Measurements from ENCODE around the gene PLEKHH2.
A peak's percentile ranks its signal among the peaks of the same experiment; 100 is the strongest.
"Not testable (repeated sequence)": the region's sequence is repeated elsewhere in the genome, so short reads cannot be mapped to it uniquely, and the experiment has no call there.

The PLEKHH2 gene

GRCh38 chr2:43637030-43637803, at the start of gene PLEKHH2:
PLEKHH2 (plus strand) TSS chr2:43637260; CDS start chr2:43644674, 7,414 bp downstream.
- peak; percentile 85 for DNase-seq

GRCh38 chr2:43592443-43592842, 44.6 kb upstream of the PLEKHH2 start:
- no peak for DNase-seq

GRCh38 chr2:43593254-43593653, 43.8 kb upstream of the PLEKHH2 start:
- DNase-seq: no peak

- no peak for DNase-seq
Measured at GRCh38 chr2:43594875-43595274, 42.2 kb upstream of the PLEKHH2 start.

GRCh38 chr2:43595603-43596412, 41.3 kb upstream of the PLEKHH2 start, which contains the start of gene THADA:
THADA (minus strand) TSS chr2:43596038; CDS start chr2:43592392, 3,646 bp downstream.
- peak; percentile 98 for DNase-seq

GRCh38 chr2:43600596-43600995, 36.5 kb upstream of the PLEKHH2 start:
- DNase-seq: not testable (repeated sequence)

- DNase-seq: no peak
Measured at GRCh38 chr2:43604674-43605073, 32.4 kb upstream of the PLEKHH2 start.

GRCh38 chr2:43605079-43605655, 31.9 kb upstream of the PLEKHH2 start:
- DNase-seq: peak; percentile 29

GRCh38 chr2:43605851-43606250, 31.2 kb upstream of the PLEKHH2 start:
- DNase-seq: no peak

GRCh38 chr2:43609290-43609918, 27.7 kb upstream of the PLEKHH2 start:
- peak; percentile 58 for DNase-seq

- DNase-seq: no peak
Measured at GRCh38 chr2:43610361-43610760, 26.7 kb upstream of the PLEKHH2 start.

GRCh38 chr2:43611987-43612894, 24.8 kb upstream of the PLEKHH2 start:
- DNase-seq: peak; percentile 75

GRCh38 chr2:43612944-43613343, 24.1 kb upstream of the PLEKHH2 start:
- no peak for DNase-seq

- DNase-seq: no peak
Measured at GRCh38 chr2:43616967-43617680, 19.9 kb upstream of the PLEKHH2 start.

- DNase-seq: no peak
Measured at GRCh38 chr2:43619511-43619910, 17.5 kb upstream of the PLEKHH2 start.

- no peak for DNase-seq
Measured at GRCh38 chr2:43622931-43623451, 14.1 kb upstream of the PLEKHH2 start.

GRCh38 chr2:43631618-43632317, 5.3 kb upstream of the PLEKHH2 start:
- no peak for DNase-seq

GRCh38 chr2:43634604-43635306, 2.3 kb upstream of the PLEKHH2 start:
- no peak for DNase-seq

GRCh38 chr2:43636153-43636552, 907 bp upstream of the PLEKHH2 start:
- DNase-seq: not testable (repeated sequence)

GRCh38 chr2:43636621-43637020, 439 bp upstream of the PLEKHH2 start:
- DNase-seq: peak; percentile 24

Measured in CD4-positive, alpha-beta T cell treated with Interleukin-21 for 1 hour (primary cell).